KMS-11 (cell line): Measurements from ENCODE around the gene COL6A2.

Experiments used
- H2AFZ ChIP-seq: fragments of 200-600 bp; sonication (generic); 2 replicates; pipeline ENCODE4 v1.6.1; 2016; ENCODE audit warnings: antibody characterized with exemption, mixed run types, low read depth
- H3K27ac ChIP-seq: fragments of 200-600 bp; sonication (generic); 2 replicates; pipeline ENCODE4 v1.6.1; 2016; ENCODE audit warnings: mild to moderate bottlenecking, mixed run types
- H3K27me3 ChIP-seq: fragments of 200-600 bp; sonication (generic); 2 replicates; pipeline ENCODE4 v1.6.1; 2017; ENCODE audit warnings: mild to moderate bottlenecking, low read depth, mixed run types, moderate library complexity; ENCODE audit not compliant: insufficient read depth
- H3K36me3 ChIP-seq: fragments of 200-600 bp; sonication (generic); 2 replicates; pipeline ENCODE4 v1.6.1; 2017; ENCODE audit warnings: mild to moderate bottlenecking, mixed run types; ENCODE audit not compliant: insufficient read depth
- H3K4me1 ChIP-seq: fragments of 200-600 bp; sonication (generic); 2 replicates; pipeline ENCODE4 v1.6.1; 2016; ENCODE audit warnings: mild to moderate bottlenecking, low read depth, mixed run types; ENCODE audit not compliant: poor library complexity, severe bottlenecking
- H3K4me2 ChIP-seq: fragments of 200-600 bp; sonication (generic); 2 replicates; pipeline ENCODE4 v1.7.0; 2016; ENCODE audit warnings: mild to moderate bottlenecking, mixed run types
- H3K4me3 ChIP-seq: fragments of 200-600 bp; sonication (generic); IDR thresholded peaks from 2 replicates; pipeline ENCODE4 v1.6.1; 2017; ENCODE audit warnings: low read depth, low read length, mixed read lengths; ENCODE audit not compliant: insufficient read depth
- H3K79me2 ChIP-seq: fragments of 200-600 bp; sonication (generic); 2 replicates; pipeline ENCODE4 v1.6.1; 2016; ENCODE audit warnings: low read depth, mixed run types; ENCODE audit not compliant: insufficient read depth
- H3K9ac ChIP-seq: fragments of 200-600 bp; sonication (generic); 2 replicates; pipeline ENCODE4 v1.6.1; 2016; ENCODE audit warnings: mild to moderate bottlenecking, mixed run types
- H4K20me1 ChIP-seq: fragments of 200-600 bp; sonication (generic); 2 replicates; pipeline ENCODE4 v1.6.1; 2016; ENCODE audit warnings: mild to moderate bottlenecking, mixed run types; ENCODE audit not compliant: insufficient read depth
- TF ChIP-seq, protein P1 (sequence below): fragments of 200-600 bp; sonication (generic); conservative IDR thresholded peaks from 2 replicates; pipeline ENCODE4 v1.6.1; 2017; ENCODE audit warnings: low read depth, mild to moderate bottlenecking, antibody characterized with exemption, low read length, moderate library complexity, mixed read lengths

The COL6A2 gene

GRCh38 chr21:46119637-46120271 is 21.8 kb downstream of the COL6A2 start:
- Histone ChIP-seq H3K9ac (no peak overlapping the region), H3K27me3 (peaks cover 66% of the 10 kb centered on the region), H3K4me1 (no peaks in the 10 kb centered on the region), H3K27ac (no peak overlapping the region), H3K4me2 (no peak overlapping the region), H3K79me2 (no peaks in the 10 kb centered on the region), H4K20me1 (no peaks in the 10 kb centered on the region), H3K4me3 (no peak overlapping the region), H2AFZ (no peak overlapping the region), H3K36me3 (no peaks in the 10 kb centered on the region)
- TF ChIP-seq, protein P1, sequence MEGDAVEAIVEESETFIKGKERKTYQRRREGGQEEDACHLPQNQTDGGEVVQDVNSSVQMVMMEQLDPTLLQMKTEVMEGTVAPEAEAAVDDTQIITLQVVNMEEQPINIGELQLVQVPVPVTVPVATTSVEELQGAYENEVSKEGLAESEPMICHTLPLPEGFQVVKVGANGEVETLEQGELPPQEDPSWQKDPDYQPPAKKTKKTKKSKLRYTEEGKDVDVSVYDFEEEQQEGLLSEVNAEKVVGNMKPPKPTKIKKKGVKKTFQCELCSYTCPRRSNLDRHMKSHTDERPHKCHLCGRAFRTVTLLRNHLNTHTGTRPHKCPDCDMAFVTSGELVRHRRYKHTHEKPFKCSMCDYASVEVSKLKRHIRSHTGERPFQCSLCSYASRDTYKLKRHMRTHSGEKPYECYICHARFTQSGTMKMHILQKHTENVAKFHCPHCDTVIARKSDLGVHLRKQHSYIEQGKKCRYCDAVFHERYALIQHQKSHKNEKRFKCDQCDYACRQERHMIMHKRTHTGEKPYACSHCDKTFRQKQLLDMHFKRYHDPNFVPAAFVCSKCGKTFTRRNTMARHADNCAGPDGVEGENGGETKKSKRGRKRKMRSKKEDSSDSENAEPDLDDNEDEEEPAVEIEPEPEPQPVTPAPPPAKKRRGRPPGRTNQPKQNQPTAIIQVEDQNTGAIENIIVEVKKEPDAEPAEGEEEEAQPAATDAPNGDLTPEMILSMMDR: no peak

- TF ChIP-seq, protein P1: no peak
- Histone ChIP-seq H3K4me3 (no peak overlapping the region), H3K9ac (no peak overlapping the region), H3K79me2 (no peaks in the 10 kb centered on the region), H3K36me3 (no peaks in the 10 kb centered on the region), H3K4me1 (no peaks in the 10 kb centered on the region), H3K27ac (no peak overlapping the region), H4K20me1 (no peaks in the 10 kb centered on the region), H3K27me3 (peaks cover 58% of the 10 kb centered on the region), H2AFZ (no peak overlapping the region), H3K4me2 (no peak overlapping the region)
Observed at GRCh38 chr21:46120301-46121285, 22.7 kb downstream of the COL6A2 start.

- H3K4me1 ChIP-seq: no peaks in the 10 kb centered on the region
- H2AFZ ChIP-seq: no peak overlapping the region
- H3K4me2 ChIP-seq: no peak overlapping the region
- no peaks in the 10 kb centered on the region for H3K36me3 ChIP-seq
- H3K27me3 ChIP-seq: peaks cover 49% of the 10 kb centered on the region
- no peaks in the 10 kb centered on the region for H3K79me2 ChIP-seq
- H4K20me1 ChIP-seq: no peaks in the 10 kb centered on the region
- TF ChIP-seq, protein P1: no peak
- H3K4me3 ChIP-seq: no peak overlapping the region
- no peak overlapping the region for H3K9ac ChIP-seq
- no peak overlapping the region for H3K27ac ChIP-seq
Observed at GRCh38 chr21:46121286-46122221, 23.6 kb downstream of the COL6A2 start.

GRCh38 chr21:46122237-46122671 is 24.3 kb downstream of the COL6A2 start:
- H3K9ac ChIP-seq: no peak overlapping the region
- no peaks in the 10 kb centered on the region for H3K4me1 ChIP-seq
- H3K27ac ChIP-seq: no peak overlapping the region

More at GRCh38 chr21:46122237-46122671, 24.3 kb downstream of the COL6A2 start:
- Histone ChIP-seq H3K36me3 (no peaks in the 10 kb centered on the region), H3K27me3 (peaks cover 45% of the 10 kb centered on the region), H4K20me1 (no peaks in the 10 kb centered on the region), H3K4me3 (no peak overlapping the region), H2AFZ (no peak overlapping the region), H3K4me2 (no peak overlapping the region), H3K79me2 (no peaks in the 10 kb centered on the region)
- TF ChIP-seq, protein P1: no peak
